GM21390 (cell line): ENCODE results near the gene USH2A.
"Not testable (repeated sequence)": the region's sequence is repeated elsewhere in the genome, so short reads cannot be mapped to it uniquely, and the experiment has no call there.

Experiments
- ATAC-seq: cut with Tn5 transposase; IDR thresholded peaks from one replicate; pipeline ENCODE4 v1.9.1; 2021; ENCODE audit not compliant: unreplicated experiment

The USH2A gene

DNA sequence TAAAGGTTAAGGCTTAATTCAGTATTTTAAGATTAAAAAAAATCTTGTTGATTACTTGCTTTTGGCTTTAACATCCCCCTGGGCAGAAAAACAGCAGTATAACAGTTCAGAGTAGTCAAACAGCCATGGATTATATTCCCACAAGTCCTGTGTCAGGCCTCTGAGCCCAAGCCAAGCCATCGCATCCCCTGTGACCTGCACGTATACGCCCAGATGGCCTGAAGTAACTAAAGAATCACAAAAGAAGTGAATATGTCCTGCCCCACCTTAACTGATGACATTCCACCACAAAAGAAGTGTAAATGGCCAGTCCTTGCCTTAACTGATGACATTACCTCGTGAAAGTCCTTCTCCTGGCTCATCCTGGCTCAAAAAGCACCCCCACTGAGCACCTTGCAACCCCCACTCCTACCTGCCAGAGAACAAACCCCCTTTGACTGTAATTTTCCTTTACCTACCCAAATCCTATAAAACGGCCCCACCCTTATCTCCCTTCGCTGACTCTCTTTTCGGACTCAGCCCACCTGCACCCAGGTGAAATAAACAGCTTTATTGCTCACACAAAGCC is 277.7 kb downstream of the USH2A start:
- ATAC-seq, result not testable (repeated sequence)

DNA sequence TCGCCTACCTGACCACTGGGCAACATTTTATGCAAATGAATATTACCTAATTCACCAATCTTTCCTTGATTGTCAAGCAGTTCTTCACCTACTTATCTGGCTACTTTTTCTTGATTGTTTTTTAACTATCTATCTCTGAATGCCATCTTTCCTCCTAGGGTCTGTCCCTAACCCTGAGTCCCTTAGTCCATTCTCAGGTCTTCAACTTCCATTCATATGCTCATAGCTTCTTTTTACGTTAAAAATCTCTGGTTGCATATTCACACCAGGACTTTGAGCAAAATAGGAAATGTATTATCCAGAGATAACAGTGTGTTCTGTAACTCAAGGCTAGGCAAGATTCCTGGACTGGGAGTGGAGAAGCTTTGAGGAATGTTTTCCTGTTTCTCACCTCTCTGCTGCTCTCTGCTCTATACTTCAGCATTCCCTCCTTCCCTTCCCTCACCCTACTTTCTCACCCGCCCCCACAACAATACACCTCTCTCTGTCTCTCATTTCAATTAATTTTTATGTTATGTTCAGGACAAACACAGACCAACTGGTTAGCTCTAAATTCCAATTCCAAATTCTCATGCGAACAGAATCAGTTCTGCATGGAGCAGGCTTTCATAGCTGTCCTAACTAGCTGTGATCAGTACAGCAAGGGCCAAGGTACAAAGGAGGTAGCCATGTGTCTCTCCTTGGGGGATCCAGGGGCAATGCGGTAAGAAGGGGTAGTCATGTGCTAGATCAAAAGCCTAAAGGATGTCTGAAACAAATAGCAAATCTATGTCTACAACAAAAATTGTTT is 278.4 kb downstream of the USH2A start:
- no peak for ATAC-seq

DNA sequence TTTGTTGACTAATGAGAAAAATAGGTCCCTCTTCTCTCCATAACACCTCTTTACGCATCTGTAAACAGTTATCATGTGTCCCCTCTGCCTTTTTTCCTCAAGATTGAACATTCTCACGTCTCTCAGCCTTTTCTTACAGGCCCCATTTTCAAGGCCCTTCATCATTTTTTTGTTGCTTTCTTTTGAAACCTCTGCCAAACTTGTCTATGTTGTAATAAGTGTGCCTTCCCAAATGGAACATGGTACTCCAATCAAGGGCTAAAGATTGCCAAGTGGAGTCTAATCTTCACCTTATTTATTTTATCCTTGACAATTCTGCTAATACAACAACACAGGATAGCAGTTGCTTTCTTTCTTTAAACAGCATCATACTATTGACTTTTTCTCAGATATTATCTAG is 280.3 kb downstream of the USH2A start:
- ATAC-seq, result no peak

DNA sequence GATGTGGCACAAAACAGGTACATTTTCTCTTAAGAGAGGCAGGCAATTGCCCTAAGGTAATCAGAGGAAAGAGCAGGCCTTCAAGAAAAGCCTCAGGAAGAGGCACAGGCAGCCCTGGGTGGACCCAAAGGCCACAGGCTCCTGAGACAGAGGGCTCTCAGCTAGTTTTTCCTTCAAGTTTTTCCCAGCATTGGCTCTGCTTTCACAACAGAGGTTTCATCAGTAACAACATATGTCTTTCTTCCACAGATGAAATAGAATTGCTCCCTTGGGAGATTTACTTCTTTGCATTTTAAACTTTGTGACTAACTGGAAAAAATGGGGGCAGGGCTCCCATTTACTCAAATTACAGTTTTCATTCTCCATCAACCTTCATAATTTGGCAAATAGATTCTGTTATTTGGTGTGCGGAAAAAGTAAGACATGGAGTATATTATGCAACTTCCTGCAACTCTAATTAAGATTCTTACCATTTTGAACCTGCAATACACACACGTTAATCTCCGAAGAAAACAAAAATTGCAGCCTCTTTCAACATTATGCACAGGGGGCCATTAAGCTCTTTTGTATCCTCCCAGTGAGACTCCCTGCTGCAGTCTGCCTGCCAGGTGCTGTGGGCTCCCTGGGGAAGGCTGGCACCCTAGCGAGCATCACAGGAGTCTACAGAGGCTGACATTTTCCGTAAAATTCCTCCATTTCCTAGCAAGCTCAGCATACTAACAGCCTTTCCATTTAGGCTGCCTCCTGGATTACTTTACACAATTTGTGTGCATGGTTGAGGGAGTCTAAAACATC is 282.3 kb downstream of the USH2A start:
- ATAC-seq, result no peak

DNA sequence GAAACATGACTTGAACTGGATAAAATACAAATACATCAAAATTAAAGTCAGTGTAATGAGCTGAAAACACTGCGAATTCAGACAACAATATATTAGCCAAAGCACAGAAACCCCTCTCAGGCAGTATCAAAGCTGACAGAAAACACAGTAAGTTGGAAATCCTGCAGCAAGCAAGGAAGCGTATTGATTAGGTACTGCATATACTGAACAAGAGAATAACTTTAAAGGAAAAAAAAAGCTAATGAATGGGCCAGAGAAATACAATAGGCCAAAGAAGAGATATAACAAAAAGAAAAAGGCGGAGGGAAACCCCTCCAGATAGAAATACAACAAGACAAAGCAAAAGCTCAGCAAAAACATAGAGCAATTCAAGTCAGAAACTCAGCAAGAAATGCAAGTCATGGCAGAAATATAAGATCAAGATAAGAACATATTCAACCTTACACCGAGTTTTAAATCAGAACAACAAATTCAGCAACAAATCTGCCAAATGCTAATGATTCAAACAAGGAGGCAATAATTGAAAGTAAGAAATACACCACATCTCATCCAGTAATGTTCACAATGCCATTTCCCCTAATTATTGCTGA is 299.0 kb downstream of the USH2A start:
- no peak for ATAC-seq

DNA sequence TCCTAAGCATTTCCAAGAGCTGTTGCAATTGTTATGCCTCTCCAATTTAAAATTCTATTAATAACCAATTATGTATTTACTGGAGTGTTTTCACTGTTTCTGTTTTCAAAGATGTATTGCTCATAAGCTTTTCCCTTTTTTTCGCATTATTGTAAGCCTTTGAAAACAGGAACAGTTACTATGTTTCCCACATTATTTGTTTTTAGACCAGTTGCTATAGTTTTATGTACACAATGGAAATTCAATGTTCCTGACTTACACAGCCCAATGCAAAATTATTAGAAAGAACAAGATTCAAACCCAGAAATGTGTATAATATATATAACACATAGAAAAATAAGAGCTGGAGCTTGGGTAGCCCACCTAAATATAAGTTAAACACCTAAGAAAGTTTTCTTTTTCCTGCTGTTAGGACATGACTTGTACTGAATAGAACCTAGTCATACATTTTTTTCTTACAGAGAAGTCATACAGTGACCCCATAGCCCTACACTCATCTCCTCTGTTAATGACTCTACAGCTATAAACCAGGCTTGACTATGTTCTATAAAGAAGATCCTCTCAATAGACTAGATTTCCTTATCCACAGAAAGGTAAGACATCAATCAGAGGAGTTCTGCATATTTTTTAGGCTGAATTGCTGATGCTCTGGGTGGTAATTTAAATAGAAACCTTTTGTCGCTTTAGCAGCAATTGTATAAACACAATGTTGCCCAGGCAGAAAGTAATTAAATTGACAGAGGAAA is 299.6 kb downstream of the USH2A start:
- ATAC-seq, result no peak

DNA sequence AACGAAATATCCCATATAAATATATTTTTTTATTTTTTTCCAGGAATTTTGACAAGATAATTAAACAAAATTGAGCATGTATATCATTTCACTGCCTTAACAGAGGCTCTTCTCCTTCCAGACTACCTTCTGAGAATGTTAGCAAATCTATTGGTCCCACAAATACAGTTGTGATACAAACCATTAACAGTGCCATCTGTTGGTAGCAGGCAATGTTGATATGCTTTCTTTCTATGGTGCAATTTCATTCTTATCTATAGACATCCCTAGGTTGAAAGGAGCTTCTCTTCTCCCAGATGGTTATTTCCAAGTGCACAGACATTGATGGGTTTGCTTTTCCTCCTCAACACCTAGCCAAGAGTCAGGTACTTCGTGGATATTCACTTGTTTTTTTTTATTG is 303.6 kb downstream of the USH2A start:
- ATAC-seq, result no peak

DNA sequence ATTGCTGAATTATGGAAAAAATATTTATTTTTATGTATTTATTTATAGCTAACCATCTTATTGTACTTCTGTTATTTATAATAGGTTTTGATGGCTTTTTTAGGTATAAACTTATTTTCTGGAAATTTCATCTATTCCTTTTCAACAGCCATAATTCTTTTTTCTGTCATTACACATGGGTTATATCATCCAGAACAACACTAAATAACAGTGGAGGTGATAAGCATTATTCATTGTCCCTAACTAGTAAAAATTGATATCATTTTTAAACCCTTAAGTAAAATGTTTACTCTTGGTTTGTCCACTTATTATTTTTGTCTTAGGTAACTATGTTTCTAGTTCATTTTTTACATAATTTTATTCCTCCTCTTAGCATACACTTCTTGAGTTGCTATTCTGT is 309.1 kb downstream of the USH2A start:
- ATAC-seq, result no peak

DNA sequence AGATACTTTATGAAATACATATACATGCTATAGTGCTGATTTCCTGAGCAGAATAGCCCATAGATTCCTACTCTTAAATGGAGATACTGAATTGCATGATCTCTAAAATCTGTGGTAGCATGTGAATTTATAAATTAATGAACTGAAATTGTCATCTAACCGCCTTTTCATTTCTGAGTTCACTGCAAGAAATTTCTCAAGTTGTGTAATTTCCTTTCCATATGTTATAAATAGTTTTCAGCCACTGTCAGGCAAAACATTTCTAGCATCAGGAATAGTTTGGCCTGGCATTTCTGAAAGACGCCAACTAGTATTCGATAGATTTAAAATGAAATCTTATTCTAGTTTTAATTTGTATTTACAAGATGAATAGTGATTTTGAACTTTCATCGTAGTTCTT is 310.1 kb downstream of the USH2A start:
- no peak for ATAC-seq

DNA sequence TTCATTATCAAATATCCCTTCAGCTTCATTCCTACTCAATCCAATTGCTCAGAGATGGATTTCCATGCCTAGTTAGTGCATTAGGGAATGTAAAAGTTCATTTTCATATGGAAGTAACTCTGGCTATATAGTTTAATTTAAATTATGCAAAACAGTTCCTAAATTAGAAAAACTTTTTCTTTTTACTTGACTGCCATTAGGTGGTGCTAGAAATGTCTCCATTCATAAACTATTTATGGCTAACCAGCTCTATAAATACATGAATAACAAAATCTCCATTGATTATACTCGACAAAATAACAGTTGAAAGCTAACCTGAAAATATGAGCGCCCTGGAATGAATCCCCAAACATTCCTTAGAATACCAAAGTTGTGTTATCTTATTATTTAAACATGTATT is 311.4 kb downstream of the USH2A start:
- ATAC-seq, result no peak

DNA sequence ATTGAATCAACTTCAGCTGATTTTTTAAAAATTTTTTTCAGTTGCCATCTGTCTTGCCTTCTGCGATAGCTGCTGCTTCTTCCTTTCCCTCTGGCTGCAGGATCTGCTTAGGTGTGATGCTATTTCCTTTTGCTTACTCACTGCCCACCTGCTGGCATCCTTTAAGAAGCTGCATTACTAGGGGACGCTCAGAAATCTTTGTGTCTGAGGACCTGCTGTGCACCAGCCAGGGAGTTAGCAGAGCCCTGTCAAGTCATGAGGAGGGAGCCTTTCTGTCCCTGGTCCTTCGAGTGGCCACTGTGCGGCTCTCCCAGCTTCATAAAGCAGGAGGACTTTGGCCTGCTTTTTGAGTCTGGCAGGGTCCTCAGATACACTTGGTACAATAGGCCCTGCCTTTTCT is 327.8 kb downstream of the USH2A start:
- ATAC-seq, result no peak

DNA sequence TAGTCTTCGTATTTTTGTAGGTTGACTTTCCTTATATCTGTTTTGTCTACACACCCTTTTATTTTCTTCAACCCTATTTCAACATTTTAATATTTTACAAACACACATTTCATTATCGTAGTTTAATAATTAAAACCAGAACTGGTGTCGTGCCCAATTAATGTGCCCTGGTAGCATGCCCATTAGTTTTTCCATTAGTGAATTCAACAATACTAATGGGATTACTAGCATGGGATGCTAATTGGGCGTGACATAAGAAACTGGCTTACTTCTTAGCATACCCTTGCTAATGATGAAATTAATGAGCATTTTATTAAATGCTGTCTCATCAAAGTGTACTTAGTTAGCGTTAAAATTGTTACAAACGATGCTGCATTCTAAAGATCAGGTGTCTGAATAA is 332.7 kb downstream of the USH2A start:
- no peak for ATAC-seq

DNA sequence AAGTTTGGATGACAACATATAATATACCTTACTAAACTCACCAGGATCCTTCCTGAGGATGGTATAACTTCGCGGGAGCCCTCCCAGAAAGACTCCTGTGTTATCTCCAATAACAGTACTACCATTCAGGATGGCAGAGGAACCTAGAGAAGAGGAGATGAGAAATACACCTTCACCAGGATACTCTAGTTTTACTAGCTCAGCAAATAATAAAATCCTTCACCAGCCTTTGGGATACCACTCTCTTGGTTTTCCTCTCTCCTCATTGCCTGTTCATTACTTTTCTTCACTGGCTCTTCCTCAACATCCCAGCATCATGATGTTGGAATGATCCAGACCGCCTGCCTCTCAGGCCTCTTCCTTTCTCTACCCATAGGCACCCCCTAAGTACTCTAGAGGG is 336.6 kb downstream of the USH2A start:
- ATAC-seq, result no peak

DNA sequence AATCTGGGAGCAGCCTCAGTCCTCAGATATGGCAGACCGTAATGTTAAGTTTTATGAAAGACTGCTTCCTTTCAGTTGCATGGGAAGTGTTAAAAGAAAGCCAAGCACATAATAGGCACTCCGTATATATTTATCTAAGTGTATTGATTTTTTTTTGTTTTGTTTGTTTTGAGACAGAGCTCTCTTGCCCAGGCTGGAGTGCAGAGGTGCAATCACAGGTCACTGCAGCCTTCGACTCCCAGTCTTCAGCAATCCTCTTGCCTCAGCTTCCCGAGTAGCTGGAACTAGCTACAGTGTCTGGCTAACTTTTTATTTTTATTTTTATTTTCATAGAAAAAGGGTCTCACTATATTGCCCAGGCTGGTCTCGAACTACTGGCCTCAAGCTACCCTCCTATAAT is 341.8 kb downstream of the USH2A start:
- ATAC-seq, result no peak

DNA sequence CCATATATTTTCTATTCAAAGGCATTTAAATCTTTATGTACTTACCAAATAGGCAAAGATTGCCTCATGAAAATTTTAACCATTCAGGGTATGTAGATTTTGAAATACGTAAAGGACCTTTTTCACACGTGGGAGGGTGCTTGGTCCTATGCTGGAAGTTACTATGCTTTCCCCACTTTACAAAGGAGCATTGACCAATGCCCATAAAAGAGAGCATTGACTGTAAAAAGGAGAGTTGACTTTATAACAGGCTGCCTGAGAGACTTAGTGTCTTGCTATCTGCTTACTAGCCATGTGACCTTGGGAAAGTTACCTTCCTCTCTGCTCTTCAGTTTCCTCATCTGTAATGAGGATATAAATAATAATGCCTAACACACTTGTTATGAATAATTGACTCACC is 346.5 kb downstream of the USH2A start:
- ATAC-seq, result no peak

DNA sequence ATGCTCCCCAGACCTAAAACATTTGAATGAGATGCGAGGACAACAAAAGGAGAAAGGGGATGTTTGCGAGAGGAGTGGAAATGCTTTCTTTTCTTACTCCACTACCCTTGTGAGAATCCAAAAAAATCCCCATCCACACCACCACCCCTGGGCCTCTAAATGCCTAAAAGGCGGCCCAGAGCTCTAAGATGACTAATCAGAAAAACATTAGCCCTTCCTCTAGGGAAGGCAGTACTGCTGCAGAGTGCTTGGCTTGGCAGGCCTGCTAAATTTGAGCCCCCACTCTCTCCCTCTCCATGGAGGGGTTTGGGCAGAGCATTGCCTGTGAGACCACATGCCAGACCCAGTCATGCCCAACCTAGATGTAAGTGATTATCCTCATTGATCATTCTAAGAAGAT is 347.9 kb downstream of the USH2A start:
- no peak for ATAC-seq

DNA sequence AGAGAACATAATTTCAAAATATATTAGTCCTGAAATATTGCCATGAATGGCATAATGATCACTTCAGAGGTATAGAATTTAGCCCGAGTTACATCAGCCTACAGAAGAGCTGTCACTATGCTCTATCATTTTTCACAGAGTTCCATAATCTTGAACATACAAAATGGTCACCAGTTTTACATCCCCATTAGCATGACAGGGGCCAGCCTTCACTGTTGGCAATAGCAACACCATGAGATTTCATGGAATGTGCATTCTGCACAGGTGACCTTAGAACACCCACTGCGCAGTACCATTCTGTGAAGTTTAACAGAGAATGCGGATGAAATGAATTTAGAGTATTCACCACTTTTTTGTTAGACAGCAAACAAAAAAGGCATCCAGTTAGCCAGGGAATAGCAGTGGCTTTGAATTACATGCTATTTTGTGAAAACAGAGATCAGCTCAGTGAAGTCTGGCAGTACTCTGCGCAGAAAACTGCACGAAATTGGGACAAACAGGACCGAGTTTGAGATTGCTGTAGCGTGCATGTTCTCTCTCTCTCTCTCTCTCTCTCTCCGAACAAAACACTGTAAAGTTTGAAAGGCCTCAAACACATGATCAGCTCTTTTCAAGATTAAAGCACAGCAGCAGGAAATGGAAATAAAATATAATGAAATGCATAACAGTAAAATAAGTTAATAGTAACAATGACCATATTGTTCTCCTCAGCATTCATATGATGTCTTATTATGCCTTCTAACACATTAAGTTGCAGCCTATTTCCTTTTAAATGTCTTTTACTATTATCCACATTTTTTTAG is 349.3 kb downstream of the USH2A start:
- no peak for ATAC-seq

DNA sequence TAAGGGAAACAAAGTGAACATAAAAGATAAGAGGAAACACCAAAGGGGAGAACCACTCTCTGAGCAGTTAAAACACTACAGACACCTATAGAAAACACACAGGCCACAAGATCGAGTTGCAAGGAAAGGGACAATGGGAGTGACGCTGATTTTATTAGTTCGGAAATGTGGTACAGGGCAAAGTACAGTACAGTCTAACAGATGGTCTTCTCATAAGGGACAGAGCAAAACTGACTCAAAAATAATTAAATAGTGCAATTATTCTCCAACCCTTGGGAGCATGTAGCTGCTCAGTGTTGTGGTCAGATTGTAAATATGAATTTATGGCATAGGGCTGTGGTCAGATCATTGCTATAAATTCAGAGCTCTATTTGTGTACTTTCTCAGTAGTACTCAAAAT is 352.0 kb downstream of the USH2A start:
- no peak for ATAC-seq

DNA sequence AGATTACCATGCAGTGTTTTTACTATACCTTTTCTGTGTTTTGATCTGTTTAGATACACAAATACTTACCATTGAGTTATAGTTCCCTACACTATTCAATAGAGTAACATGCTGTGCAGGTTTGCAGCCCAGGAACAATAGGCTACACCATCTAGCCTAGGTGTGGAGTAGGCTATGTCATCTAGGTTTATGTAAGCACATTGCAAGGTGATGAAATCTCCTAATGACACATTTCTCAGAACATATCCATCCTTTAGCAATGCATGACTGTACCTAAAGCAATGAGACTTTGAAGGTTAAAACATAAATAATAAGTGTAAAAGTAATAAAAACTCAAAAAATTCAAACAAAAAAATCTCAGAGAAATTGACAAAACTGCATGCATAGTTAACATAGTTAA is 358.6 kb downstream of the USH2A start:
- no peak for ATAC-seq

DNA sequence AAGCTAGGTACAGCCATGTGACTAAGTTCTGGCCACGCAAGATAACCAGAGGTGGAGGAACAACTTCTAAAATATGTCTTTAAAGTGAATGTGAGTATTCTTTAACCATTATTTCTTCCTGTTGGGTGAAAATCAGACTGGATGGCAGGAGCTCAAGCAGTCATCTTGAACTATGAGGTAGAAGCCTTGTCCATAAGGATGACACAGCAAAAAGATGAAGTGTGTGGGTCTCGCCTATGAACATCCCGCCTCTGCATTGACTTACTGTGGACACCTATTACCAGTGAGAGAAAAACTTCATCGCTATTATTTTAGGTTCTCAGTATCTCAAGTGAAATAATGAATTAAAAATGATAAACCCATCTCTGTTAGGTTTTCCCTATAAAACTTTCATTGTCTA is 365.3 kb downstream of the USH2A start:
- no peak for ATAC-seq
